Upper lobe of left lung (tissue), 4 donors: ENCODE data around the gene CACNG7.

Experiments used
- POLR2AphosphoS5 ChIP-seq, 2 donors: sonication (generic); formaldehyde crosslinking; IDR thresholded peaks; one replicate each; pipeline ENCODE4 v1.5.1; 2017; ENCODE audit warnings: antibody characterized with exemption in 2 of 2
- TF ChIP-seq, protein P1 (sequence below), 6 experiments: fragments of 450-650 bp in 4 of 6; fragments of 200-600 bp in 2 of 6; sonication (generic) in 2 of 6; IDR thresholded peaks; one replicate each; pipeline ENCODE4 v1.5.1; 2016 to 2019; ENCODE audit warnings: antibody characterized with exemption in 6 of 6

DNA sequence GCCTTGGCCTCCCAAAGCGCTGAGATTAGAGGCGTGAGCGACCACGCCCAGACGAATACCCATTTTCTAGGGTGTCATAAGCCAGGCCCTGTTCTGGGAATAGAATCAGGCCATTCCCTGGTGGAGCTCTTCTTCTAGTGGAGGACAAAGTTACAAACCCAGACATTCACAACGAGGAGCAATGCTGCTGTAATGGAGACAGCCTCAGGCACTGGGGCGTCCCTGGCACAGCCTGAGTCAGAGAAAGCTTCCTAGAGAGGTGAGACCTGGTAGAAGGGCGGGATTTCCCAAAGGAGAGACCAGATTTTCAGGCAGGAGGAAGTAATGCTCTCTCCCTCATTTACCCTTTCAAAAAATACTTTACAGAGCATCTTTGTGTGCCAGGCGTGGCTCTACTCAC lies 14.4 kb upstream of the CACNG7 start:
- TF ChIP-seq POLR2AphosphoS5 (IDR thresholded peaks at IDR 0.05): no peak
- TF ChIP-seq, protein P1, sequence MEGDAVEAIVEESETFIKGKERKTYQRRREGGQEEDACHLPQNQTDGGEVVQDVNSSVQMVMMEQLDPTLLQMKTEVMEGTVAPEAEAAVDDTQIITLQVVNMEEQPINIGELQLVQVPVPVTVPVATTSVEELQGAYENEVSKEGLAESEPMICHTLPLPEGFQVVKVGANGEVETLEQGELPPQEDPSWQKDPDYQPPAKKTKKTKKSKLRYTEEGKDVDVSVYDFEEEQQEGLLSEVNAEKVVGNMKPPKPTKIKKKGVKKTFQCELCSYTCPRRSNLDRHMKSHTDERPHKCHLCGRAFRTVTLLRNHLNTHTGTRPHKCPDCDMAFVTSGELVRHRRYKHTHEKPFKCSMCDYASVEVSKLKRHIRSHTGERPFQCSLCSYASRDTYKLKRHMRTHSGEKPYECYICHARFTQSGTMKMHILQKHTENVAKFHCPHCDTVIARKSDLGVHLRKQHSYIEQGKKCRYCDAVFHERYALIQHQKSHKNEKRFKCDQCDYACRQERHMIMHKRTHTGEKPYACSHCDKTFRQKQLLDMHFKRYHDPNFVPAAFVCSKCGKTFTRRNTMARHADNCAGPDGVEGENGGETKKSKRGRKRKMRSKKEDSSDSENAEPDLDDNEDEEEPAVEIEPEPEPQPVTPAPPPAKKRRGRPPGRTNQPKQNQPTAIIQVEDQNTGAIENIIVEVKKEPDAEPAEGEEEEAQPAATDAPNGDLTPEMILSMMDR (IDR thresholded peaks at IDR 0.05): no peak
